ENCODE measurements around the gene ZNF438.

GRCh38 chr10:30811276-30812017, 220.2 kb downstream of the ZNF438 start:
- TF ChIP-seq CTCF (conservative IDR thresholded peaks at IDR 0.05 in 1 of 2, IDR thresholded peaks at IDR 0.05 in 1 of 2; ENCODE audit: extremely low read depth in 1 of 2, insufficient read depth in 1 of 2, low read depth in 1 of 2, low read length in 2 of 2) = no peak
- no peak for TF ChIP-seq EZH2 (IDR thresholded peaks at IDR 0.05; ENCODE audit: borderline replicate concordance, low read length)
